Measurements from ENCODE around the gene LRP8.

- no peak for TF ChIP-seq CEBPB (IDR thresholded peaks at IDR 0.05)
- TF ChIP-seq, protein P1, sequence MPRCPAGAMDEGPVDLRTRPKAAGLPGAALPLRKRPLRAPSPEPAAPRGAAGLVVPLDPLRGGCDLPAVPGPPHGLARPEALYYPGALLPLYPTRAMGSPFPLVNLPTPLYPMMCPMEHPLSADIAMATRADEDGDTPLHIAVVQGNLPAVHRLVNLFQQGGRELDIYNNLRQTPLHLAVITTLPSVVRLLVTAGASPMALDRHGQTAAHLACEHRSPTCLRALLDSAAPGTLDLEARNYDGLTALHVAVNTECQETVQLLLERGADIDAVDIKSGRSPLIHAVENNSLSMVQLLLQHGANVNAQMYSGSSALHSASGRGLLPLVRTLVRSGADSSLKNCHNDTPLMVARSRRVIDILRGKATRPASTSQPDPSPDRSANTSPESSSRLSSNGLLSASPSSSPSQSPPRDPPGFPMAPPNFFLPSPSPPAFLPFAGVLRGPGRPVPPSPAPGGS (IDR thresholded peaks at IDR 0.05): no peak
- no peak for TF ChIP-seq POLR2A (IDR thresholded peaks at IDR 0.05; ENCODE audit: low read length)
- TF ChIP-seq, protein P2, sequence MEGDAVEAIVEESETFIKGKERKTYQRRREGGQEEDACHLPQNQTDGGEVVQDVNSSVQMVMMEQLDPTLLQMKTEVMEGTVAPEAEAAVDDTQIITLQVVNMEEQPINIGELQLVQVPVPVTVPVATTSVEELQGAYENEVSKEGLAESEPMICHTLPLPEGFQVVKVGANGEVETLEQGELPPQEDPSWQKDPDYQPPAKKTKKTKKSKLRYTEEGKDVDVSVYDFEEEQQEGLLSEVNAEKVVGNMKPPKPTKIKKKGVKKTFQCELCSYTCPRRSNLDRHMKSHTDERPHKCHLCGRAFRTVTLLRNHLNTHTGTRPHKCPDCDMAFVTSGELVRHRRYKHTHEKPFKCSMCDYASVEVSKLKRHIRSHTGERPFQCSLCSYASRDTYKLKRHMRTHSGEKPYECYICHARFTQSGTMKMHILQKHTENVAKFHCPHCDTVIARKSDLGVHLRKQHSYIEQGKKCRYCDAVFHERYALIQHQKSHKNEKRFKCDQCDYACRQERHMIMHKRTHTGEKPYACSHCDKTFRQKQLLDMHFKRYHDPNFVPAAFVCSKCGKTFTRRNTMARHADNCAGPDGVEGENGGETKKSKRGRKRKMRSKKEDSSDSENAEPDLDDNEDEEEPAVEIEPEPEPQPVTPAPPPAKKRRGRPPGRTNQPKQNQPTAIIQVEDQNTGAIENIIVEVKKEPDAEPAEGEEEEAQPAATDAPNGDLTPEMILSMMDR (IDR thresholded peaks at IDR 0.05): no peak
Measured at GRCh38 chr1:53348486-53349368, 20.9 kb upstream of the LRP8 start.
